ENCODE measurements around the gene TRPM4.
"Not testable (repeated sequence)": the region's sequence is repeated elsewhere in the genome, so short reads cannot be mapped to it uniquely, and the experiment has no call there.

Gene TRPM4

DNA sequence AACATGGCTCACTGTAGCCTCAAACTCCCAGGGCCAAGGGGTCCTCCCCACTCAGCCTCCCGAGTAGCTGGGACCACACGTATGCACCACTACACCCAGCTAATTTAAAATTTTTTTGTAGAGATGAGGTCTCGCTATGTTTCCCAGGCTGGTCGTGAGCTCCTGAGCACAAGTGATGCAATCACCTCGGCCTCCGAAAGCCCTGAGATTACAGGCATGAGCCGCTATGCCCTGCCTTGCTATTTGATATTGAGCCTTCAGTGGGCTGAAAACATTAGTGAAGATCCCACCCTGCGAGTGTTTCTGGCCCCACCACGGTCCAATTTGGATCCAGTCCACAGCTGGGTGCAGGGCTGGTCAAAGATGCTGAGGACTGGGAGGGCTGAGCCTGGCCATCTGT lies 65.9 kb downstream of the TRPM4 start:
- Histone ChIP-seq H3K4me3 (ENCODE audit: low read depth in 1 of 2, low read length in 2 of 2) (no peak overlapping the region), H3K4me2 (ENCODE audit: insufficient read depth, low read length) (no peak overlapping the region), H3K36me3 (ENCODE audit: insufficient read depth, low read length) (no peaks in the 10 kb centered on the region), H3K9ac (ENCODE audit: low read depth, low read length) (no peak overlapping the region), H3K27me3 (ENCODE audit: insufficient read depth, low read length, poor library complexity) (no peaks in the 10 kb centered on the region), H3K4me1 (ENCODE audit: insufficient read depth, low read length) (0 out of 2 replicates have a peak, but pooled peaks cover 3% of the 10 kb centered on the region), H3K79me2 (ENCODE audit: insufficient read depth, low read length) (no peaks in the 10 kb centered on the region), H4K20me1 (ENCODE audit: insufficient read depth, low read length) (no peaks in the 10 kb centered on the region), H3K9me3 (ENCODE audit: insufficient read depth, low read length, severe bottlenecking) (no peaks in the 10 kb centered on the region), H3K27ac (ENCODE audit: low read length) (no peak overlapping the region), H2AFZ (ENCODE audit: low read depth, low read length) (no peak overlapping the region)
- no peak for ATAC-seq (ENCODE audit: insufficient read depth, low read depth)
- no peak for TF ChIP-seq EZH2 (IDR thresholded peaks at IDR 0.05; ENCODE audit: borderline replicate concordance, low read depth, low read length, severe bottlenecking)
- TF ChIP-seq, protein P1, sequence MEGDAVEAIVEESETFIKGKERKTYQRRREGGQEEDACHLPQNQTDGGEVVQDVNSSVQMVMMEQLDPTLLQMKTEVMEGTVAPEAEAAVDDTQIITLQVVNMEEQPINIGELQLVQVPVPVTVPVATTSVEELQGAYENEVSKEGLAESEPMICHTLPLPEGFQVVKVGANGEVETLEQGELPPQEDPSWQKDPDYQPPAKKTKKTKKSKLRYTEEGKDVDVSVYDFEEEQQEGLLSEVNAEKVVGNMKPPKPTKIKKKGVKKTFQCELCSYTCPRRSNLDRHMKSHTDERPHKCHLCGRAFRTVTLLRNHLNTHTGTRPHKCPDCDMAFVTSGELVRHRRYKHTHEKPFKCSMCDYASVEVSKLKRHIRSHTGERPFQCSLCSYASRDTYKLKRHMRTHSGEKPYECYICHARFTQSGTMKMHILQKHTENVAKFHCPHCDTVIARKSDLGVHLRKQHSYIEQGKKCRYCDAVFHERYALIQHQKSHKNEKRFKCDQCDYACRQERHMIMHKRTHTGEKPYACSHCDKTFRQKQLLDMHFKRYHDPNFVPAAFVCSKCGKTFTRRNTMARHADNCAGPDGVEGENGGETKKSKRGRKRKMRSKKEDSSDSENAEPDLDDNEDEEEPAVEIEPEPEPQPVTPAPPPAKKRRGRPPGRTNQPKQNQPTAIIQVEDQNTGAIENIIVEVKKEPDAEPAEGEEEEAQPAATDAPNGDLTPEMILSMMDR (IDR thresholded peaks at IDR 0.05; ENCODE audit: borderline replicate concordance, extremely low read depth, low read length, poor library complexity, severe bottlenecking) = no peak
- no peak for DNase-seq

DNA sequence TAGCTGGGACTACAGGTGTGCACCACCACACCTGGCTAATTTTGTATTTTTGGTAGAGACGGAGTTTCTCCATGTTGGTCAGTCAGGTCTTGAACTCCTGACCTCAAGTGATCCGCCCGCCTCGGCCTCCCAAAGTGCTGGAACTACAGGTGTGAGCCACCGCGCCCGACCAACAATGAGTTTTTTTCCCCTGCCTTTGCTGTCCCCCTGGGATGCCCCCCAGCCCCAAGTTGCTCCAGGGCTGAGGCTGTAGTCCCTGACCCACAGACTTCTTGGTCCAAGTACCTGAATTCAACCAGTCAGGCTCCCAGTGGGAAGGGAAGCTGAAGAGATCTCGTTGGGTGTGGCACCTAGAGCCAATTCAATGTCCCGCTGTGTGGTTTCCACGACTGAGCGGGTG lies 66.8 kb downstream of the TRPM4 start:
- not testable (repeated sequence) for H3K27me3 ChIP-seq (ENCODE audit: insufficient read depth, low read length, poor library complexity); H3K36me3 ChIP-seq (ENCODE audit: insufficient read depth, low read length); H3K4me1 ChIP-seq (ENCODE audit: insufficient read depth, low read length); ATAC-seq (ENCODE audit: insufficient read depth, low read depth); H3K4me3 ChIP-seq (ENCODE audit: low read depth in 1 of 2, low read length in 2 of 2); H3K27ac ChIP-seq (ENCODE audit: low read length); H3K9ac ChIP-seq (ENCODE audit: low read depth, low read length); H3K4me2 ChIP-seq (ENCODE audit: insufficient read depth, low read length); H3K79me2 ChIP-seq (ENCODE audit: insufficient read depth, low read length); H2AFZ ChIP-seq (ENCODE audit: low read depth, low read length); DNase-seq; H3K9me3 ChIP-seq (ENCODE audit: insufficient read depth, low read length, severe bottlenecking); H4K20me1 ChIP-seq (ENCODE audit: insufficient read depth, low read length)

DNA sequence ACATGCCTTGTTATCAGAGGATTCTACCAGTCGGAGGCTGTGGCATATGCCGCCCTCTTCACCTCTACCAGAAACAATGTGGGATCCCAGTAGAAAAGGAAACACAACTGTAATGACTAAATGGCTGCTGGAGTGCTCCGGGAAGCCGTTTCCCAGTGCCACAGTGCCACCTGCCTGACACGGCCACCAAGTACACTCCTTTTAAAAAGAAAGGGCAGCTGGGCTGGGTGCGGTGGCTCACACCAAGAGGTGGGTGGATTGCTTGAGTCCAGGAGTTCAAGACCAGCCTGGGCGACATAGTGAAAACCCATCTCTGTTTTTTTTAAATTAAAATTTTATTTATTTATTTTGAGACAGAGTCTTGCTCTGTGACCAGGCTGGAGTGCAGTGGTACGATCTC lies 67.3 kb downstream of the TRPM4 start:
- ATAC-seq (ENCODE audit: insufficient read depth, low read depth) = peak; percentile 80
- Histone ChIP-seq H3K4me2 (ENCODE audit: insufficient read depth, low read length) (no peak overlapping the region), H3K9me3 (ENCODE audit: insufficient read depth, low read length, severe bottlenecking) (no peaks in the 10 kb centered on the region), H3K27ac (ENCODE audit: low read length) (no peak overlapping the region), H3K36me3 (ENCODE audit: insufficient read depth, low read length) (no peaks in the 10 kb centered on the region), H3K9ac (ENCODE audit: low read depth, low read length) (no peak overlapping the region), H3K79me2 (ENCODE audit: insufficient read depth, low read length) (no peaks in the 10 kb centered on the region), H3K27me3 (ENCODE audit: insufficient read depth, low read length, poor library complexity) (no peaks in the 10 kb centered on the region), H3K4me3 (ENCODE audit: low read depth in 1 of 2, low read length in 2 of 2) (no peak overlapping the region), H3K4me1 (ENCODE audit: insufficient read depth, low read length) (0 out of 2 replicates have a peak, but pooled peaks cover 3% of the 10 kb centered on the region), H4K20me1 (ENCODE audit: insufficient read depth, low read length) (no peaks in the 10 kb centered on the region), H2AFZ (ENCODE audit: low read depth, low read length) (no peak overlapping the region)
- no peak for TF ChIP-seq EZH2 (IDR thresholded peaks at IDR 0.05; ENCODE audit: borderline replicate concordance, low read depth, low read length, severe bottlenecking)
- TF ChIP-seq, protein P1 (IDR thresholded peaks at IDR 0.05; ENCODE audit: borderline replicate concordance, extremely low read depth, low read length, poor library complexity, severe bottlenecking) = peak; percentile 69
- DNase-seq = peak; percentile 56

DNA sequence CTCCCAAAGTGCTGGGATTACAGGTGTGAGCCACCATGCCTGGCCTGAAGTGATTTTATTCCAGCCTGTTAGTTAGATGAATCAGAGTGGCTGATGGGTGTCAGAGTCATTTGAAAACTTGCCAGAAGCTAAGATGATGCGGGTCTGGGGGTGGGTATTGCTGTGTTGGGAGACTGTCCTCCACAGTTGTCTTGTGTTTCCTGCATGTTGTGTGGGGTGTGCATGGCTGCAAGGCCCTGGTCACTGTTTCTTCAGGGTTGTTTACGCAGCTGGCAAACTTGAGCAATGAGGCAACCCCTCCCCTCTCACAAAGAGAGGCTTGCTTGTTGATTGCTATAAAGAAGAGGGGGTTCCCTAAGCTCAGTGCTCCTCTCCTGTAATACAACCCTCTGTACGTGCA lies 71.8 kb downstream of the TRPM4 start:
- Histone ChIP-seq H4K20me1 (ENCODE audit: insufficient read depth, low read length) (no peaks in the 10 kb centered on the region), H3K27me3 (ENCODE audit: insufficient read depth, low read length, poor library complexity) (peaks cover 3% of the 10 kb centered on the region), H3K4me1 (ENCODE audit: insufficient read depth, low read length) (0 out of 2 replicates have a peak, but pooled peaks cover 3% of the 10 kb centered on the region), H2AFZ (ENCODE audit: low read depth, low read length) (no peak overlapping the region), H3K4me3 (ENCODE audit: low read depth in 1 of 2, low read length in 2 of 2) (no peak overlapping the region), H3K79me2 (ENCODE audit: insufficient read depth, low read length) (no peaks in the 10 kb centered on the region), H3K9me3 (ENCODE audit: insufficient read depth, low read length, severe bottlenecking) (no peaks in the 10 kb centered on the region), H3K9ac (ENCODE audit: low read depth, low read length) (no peak overlapping the region), H3K4me2 (ENCODE audit: insufficient read depth, low read length) (no peak overlapping the region), H3K36me3 (ENCODE audit: insufficient read depth, low read length) (no peaks in the 10 kb centered on the region), H3K27ac (ENCODE audit: low read length) (no peak overlapping the region)
- DNase-seq = no peak
- ATAC-seq (ENCODE audit: insufficient read depth, low read depth) = no peak
- TF ChIP-seq EZH2 (IDR thresholded peaks at IDR 0.05; ENCODE audit: borderline replicate concordance, low read depth, low read length, severe bottlenecking) = no peak
- TF ChIP-seq, protein P1 (IDR thresholded peaks at IDR 0.05; ENCODE audit: borderline replicate concordance, extremely low read depth, low read length, poor library complexity, severe bottlenecking) = no peak

Data from DND-41 (cell line).